Natural killer cell (primary cell): ENCODE measurements around the gene TACC2. TPM values are rescaled to one million over a fixed set of nuclear protein-coding genes. Genes with fewer than 3 reads are reported as not detected.

Source experiments
- ATAC-seq, 3 donors: fragments of 150-1000 bp in 2 of 3; fragments of 200-7000 bp in 1 of 3; cut with Tn5 transposase; 1 replicate in 1 of 3; 2 replicates in 2 of 3; pipeline ENCODE4 v1.10.0; 2021; ENCODE audit warnings: mild to moderate bottlenecking in 2 of 3, moderate library complexity in 2 of 3
- DNase-seq, 2 donors: peaks; one replicate each; pipeline versions ENCODE4 v3.0.0 to v3.0.0-alpha.2; 2013 to 2021; ENCODE audit warnings: mixed read lengths in 1 of 2
- H3K27ac ChIP-seq: one replicate; pipeline ENCODE4 v1.5.1; 2013; ENCODE audit warnings: mild to moderate bottlenecking, low read length
- H3K27me3 ChIP-seq: one replicate; pipeline ENCODE4 v1.6.1; 2013; ENCODE audit warnings: low read length; ENCODE audit not compliant: control insufficient read depth, insufficient read depth
- H3K36me3 ChIP-seq: one replicate; pipeline ENCODE4 v1.6.1; 2013; ENCODE audit warnings: low read length; ENCODE audit not compliant: control insufficient read depth, insufficient read depth
- H3K4me1 ChIP-seq: one replicate; pipeline ENCODE4 v1.6.1; 2013; ENCODE audit warnings: low read length; ENCODE audit not compliant: control insufficient read depth, insufficient read depth
- H3K4me3 ChIP-seq: one replicate; pipeline ENCODE4 v1.5.1; 2013; ENCODE audit warnings: low read length
- H3K9me3 ChIP-seq: one replicate; pipeline ENCODE4 v1.6.1; 2013; ENCODE audit warnings: low read length; ENCODE audit not compliant: control insufficient read depth, insufficient read depth
- H3K27ac Mint-ChIP-seq, 2 donors: one replicate each; pipeline ENCODE4 v1.8.0; 2022; ENCODE audit warnings: mild to moderate bottlenecking in 2 of 2, mixed read lengths in 2 of 2, moderate library complexity in 1 of 2
- H3K27me3 Mint-ChIP-seq, 2 donors: one replicate each; pipeline ENCODE4 v1.8.0; 2022; ENCODE audit warnings: low read depth in 2 of 2, mixed read lengths in 2 of 2
- H3K36me3 Mint-ChIP-seq: one replicate; pipeline ENCODE4 v1.8.0; 2022; ENCODE audit warnings: mixed read lengths
- H3K4me1 Mint-ChIP-seq, 2 donors: one replicate each; pipeline ENCODE4 v1.8.0; 2022; ENCODE audit warnings: mixed read lengths in 2 of 2
- H3K4me3 Mint-ChIP-seq: one replicate; pipeline ENCODE4 v1.8.0; 2022; ENCODE audit warnings: mild to moderate bottlenecking, moderate library complexity, mixed read lengths
- H3K9me3 Mint-ChIP-seq, 2 donors: one replicate each; pipeline ENCODE4 v1.8.0; 2022; ENCODE audit warnings: mixed read lengths in 2 of 2
- WGBS: methylation state at CpG from one replicate; pipeline ENCODE4 v1.1.7; 2013; ENCODE audit warnings: missing lambda C conversion rate; ENCODE audit not compliant: insufficient coverage; 5-methylcytosine and 5-hydroxymethylcytosine counted together
- intact Hi-C: fragments of 100-400 bp; cut with micrococcal nuclease; formaldehyde crosslinking; loops from one replicate; pipeline ENCODE4 v1.14.2; 2022
- total RNA-seq, 4 donors: library from RNA; stranded (reverse); fragments of 120-200 nt in 1 of 4; gene quantifications; one replicate each; pipeline versions ENCODE4 v1.2.3 to v1.2.4, GENCODE V29; 2013 to 2022
- TF ChIP-seq, protein P1 (sequence below): fragments of 200-600 bp; IDR thresholded peaks from one replicate; pipeline ENCODE4 v1.8.0; 2022; ENCODE audit warnings: antibody characterized with exemption

TACC2 gene
- total RNA-seq, 3 donors from 2014 or later (not counting 1 experiment from before 2014, with no cell fraction given) = not detected

DNA sequence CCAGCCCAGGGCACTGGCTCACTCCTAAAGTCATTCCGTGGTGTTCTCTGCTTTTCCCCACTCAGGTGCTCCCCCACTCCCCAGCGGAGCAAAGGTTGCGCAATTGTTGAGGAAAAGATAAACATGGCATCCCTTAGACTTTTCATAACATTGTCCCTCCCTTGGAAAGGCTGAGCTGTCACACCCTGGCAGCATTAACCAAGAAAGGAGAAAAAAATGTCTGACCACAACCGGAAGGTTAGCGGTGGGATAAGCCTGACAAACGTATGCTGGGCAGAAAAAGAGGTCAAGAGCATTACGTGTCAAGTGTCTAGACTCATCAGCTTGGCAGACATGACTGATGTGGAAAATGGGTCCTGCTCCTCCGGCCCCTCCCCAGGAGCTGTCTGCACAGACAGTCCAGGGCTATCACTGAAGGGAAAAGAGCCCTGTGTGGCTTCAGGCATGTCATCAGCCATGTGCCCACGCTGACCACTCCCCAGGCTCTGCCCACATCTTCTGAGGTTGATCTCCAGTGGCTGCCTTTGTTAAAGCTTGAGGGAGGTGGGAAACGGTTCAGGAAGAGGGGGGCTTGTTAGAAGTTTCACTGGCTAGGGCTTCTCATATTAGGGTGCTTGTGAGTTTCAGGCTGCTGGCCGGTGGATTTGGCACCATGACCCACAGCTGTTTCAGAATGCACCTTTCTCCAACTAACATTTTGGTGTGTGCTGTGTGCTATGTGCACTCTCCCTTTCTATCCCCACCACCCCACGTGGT lies 312.3 kb downstream of the TACC2 start:
- no peaks in the 10 kb centered on the region for H3K36me3 ChIP-seq
- no peaks in the 10 kb centered on the region for H3K27me3 ChIP-seq
- WGBS = 51% methylated on average over 11 of the region's 12 CpGs
- no peak overlapping the region for H3K4me3 ChIP-seq
- H3K9me3 Mint-ChIP-seq = no peaks in the 10 kb centered on the region
- ATAC-seq (peak in 1 of 3 donors; percentile 33), DNase-seq (peak in 1 of 2 donors; percentile 38)
- H3K27ac ChIP-seq = no peak overlapping the region
- H3K4me1 Mint-ChIP-seq = peaks cover 5 to 7% of the 10 kb centered on the region in 2 donors
- H3K36me3 Mint-ChIP-seq = no peaks in the 10 kb centered on the region
- H3K27ac Mint-ChIP-seq = no peak overlapping the region
- intact Hi-C loops = no loop called here
- H3K9me3 ChIP-seq = no peaks in the 10 kb centered on the region
- no peak overlapping the region for H3K4me3 Mint-ChIP-seq
- peaks cover 18% of the 10 kb centered on the region for H3K4me1 ChIP-seq
- TF ChIP-seq, protein P1, sequence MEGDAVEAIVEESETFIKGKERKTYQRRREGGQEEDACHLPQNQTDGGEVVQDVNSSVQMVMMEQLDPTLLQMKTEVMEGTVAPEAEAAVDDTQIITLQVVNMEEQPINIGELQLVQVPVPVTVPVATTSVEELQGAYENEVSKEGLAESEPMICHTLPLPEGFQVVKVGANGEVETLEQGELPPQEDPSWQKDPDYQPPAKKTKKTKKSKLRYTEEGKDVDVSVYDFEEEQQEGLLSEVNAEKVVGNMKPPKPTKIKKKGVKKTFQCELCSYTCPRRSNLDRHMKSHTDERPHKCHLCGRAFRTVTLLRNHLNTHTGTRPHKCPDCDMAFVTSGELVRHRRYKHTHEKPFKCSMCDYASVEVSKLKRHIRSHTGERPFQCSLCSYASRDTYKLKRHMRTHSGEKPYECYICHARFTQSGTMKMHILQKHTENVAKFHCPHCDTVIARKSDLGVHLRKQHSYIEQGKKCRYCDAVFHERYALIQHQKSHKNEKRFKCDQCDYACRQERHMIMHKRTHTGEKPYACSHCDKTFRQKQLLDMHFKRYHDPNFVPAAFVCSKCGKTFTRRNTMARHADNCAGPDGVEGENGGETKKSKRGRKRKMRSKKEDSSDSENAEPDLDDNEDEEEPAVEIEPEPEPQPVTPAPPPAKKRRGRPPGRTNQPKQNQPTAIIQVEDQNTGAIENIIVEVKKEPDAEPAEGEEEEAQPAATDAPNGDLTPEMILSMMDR = no peak
- peaks cover 12 to 14% of the 10 kb centered on the region in 2 donors for H3K27me3 Mint-ChIP-seq

- H3K9me3 ChIP-seq = no peaks in the 10 kb centered on the region
- H3K27ac Mint-ChIP-seq = no peak overlapping the region
- no peak overlapping the region for H3K4me3 Mint-ChIP-seq
These were observed 312.8 kb downstream of the TACC2 start for GRCh38 chr10:122301811-122302115.

GRCh38 chr10:122302315-122302714 lies 313.4 kb downstream of the TACC2 start:
- no peak overlapping the region for H3K27ac Mint-ChIP-seq
- no peak overlapping the region for H3K4me3 Mint-ChIP-seq
- no peaks in the 10 kb centered on the region for H3K36me3 ChIP-seq
- H3K36me3 Mint-ChIP-seq = no peaks in the 10 kb centered on the region
- H3K27me3 ChIP-seq = no peaks in the 10 kb centered on the region
- intact Hi-C loops = no loop called here
- peaks cover 18% of the 10 kb centered on the region for H3K4me1 ChIP-seq
- no peak overlapping the region for H3K4me3 ChIP-seq
- TF ChIP-seq, protein P1 = no peak
- no peak for ATAC-seq
- H3K27me3 Mint-ChIP-seq = peaks cover 8 to 12% of the 10 kb centered on the region in 2 donors
- peaks cover 5 to 7% of the 10 kb centered on the region in 2 donors for H3K4me1 Mint-ChIP-seq
- WGBS = 91% methylated on average over 4 of the region's 4 CpGs
- H3K27ac ChIP-seq = no peak overlapping the region
- H3K9me3 ChIP-seq = no peaks in the 10 kb centered on the region
- H3K9me3 Mint-ChIP-seq = no peaks in the 10 kb centered on the region
- DNase-seq = no peak

More at GRCh38 chr10:122301811-122302115, 312.8 kb downstream of the TACC2 start:
- Mint-ChIP-seq H3K9me3 (no peaks in the 10 kb centered on the region), H3K36me3 (no peaks in the 10 kb centered on the region), H3K27me3 (peaks cover 12 to 13% of the 10 kb centered on the region in 2 donors), H3K4me1 (peaks cover 5 to 7% of the 10 kb centered on the region in 2 donors)
- no peak overlapping the region for H3K27ac ChIP-seq
- 84% methylated on average over 7 of the region's 7 CpGs for WGBS
- no peaks in the 10 kb centered on the region for H3K36me3 ChIP-seq
- TF ChIP-seq, protein P1 = no peak
- no peak overlapping the region for H3K4me3 ChIP-seq
- intact Hi-C loops = no loop called here
- H3K27me3 ChIP-seq = no peaks in the 10 kb centered on the region
- ATAC-seq (no peak), DNase-seq (no peak)
- H3K4me1 ChIP-seq = peaks cover 18% of the 10 kb centered on the region
